Activated B cell treated with CpG ODN at 0.5 μM for 24 hours (primary cell): ENCODE results near the gene CLCF1. TPM values are rescaled to one million over a fixed set of nuclear protein-coding genes. Genes with fewer than 3 reads are reported as not detected.

Source experiments
- ATAC-seq: fragments of 200-7000 bp; cut with Tn5 transposase; one replicate; pipeline ENCODE4 v1.10.0; 2021; ENCODE audit warnings: low read depth, mild to moderate bottlenecking, moderate library complexity
- CTCF ChIA-PET: fragments of 350-600 bp; sonication (Branson Sonifier 250); formaldehyde crosslinking; loops from one replicate; lab custom pipeline; 2021; ENCODE audit warnings: antibody characterized with exemption; lab: Charles Lee
- POLR2A ChIA-PET: fragments of 350-600 bp; sonication (Branson Sonifier 250); formaldehyde crosslinking; loops from one replicate; lab custom pipeline; 2021; ENCODE audit warnings: antibody characterized with exemption; lab: Charles Lee
- DNase-seq: peaks from one replicate; pipeline ENCODE4 v3.0.0; 2022
- H3K27ac Mint-ChIP-seq: one replicate; pipeline ENCODE4 v1.8.0; 2020; ENCODE audit warnings: mixed read lengths
- H3K27me3 Mint-ChIP-seq: one replicate; pipeline ENCODE4 v1.8.0; 2021; ENCODE audit warnings: mixed read lengths
- H3K36me3 Mint-ChIP-seq: one replicate; pipeline ENCODE4 v1.8.0; 2021; ENCODE audit warnings: low read depth, mixed read lengths
- H3K4me1 Mint-ChIP-seq: one replicate; pipeline ENCODE4 v1.8.0; 2021; ENCODE audit warnings: mixed read lengths
- H3K4me3 Mint-ChIP-seq: one replicate; pipeline ENCODE4 v1.8.0; 2020; ENCODE audit warnings: mild to moderate bottlenecking, mixed read lengths
- H3K9me3 Mint-ChIP-seq: one replicate; pipeline ENCODE4 v1.8.0; 2020; ENCODE audit warnings: mixed read lengths
- CTCF ChIP-seq: fragments of 200-600 bp; IDR thresholded peaks from one replicate; pipeline ENCODE4 v1.8.0; 2022; ENCODE audit warnings: antibody characterized with exemption, mild to moderate bottlenecking
- intact Hi-C: fragments of 100-400 bp; cut with micrococcal nuclease; formaldehyde crosslinking; loops from one replicate; pipeline ENCODE4 v1.15.1; 2024
- total RNA-seq: library from RNA; stranded (reverse); gene quantifications from 2 replicates; pipeline ENCODE4 v1.2.3, GENCODE V29; 2022

Gene CLCF1
- total RNA-seq, 1 donor from 2014 or later = 30.7 TPM

- CTCF ChIA-PET = interaction anchor here (1.0 to 3.1 kb wide), 4 partner anchors 37 to 68 kb away, joined by 3 to 21 read pairs (median 4); no protein-coding TSS in a partner anchor
- no peaks in the 10 kb centered on the region for H3K9me3 Mint-ChIP-seq
- no peak for TF ChIP-seq CTCF
- ATAC-seq = no peak
- H3K4me1 Mint-ChIP-seq = peaks cover 22% of the 10 kb centered on the region
- no peak overlapping the region for H3K4me3 Mint-ChIP-seq
- peaks cover 4% of the 10 kb centered on the region for H3K36me3 Mint-ChIP-seq
- DNase-seq = no peak
- intact Hi-C loops = no loop called here
- POLR2A ChIA-PET = interaction anchor here (0.6 to 5.1 kb wide), 4 partner anchors 25 to 56 kb away, joined by 3 to 85 read pairs (median 10); partner anchors contain the start of genes ANKRD13D and GRK2
- H3K27me3 Mint-ChIP-seq = no peaks in the 10 kb centered on the region
- H3K27ac Mint-ChIP-seq = no peak overlapping the region
Measured at GRCh38 chr11:67314218-67314617, 59.2 kb downstream of the CLCF1 start.

Other genes starting within 250 kb of the CLCF1 start
- 159 and 175 TPM in 2 replicates for gene GRK2, start 107.1 kb downstream of the CLCF1 start, total RNA-seq
- gene ANKRD13D, start 84.3 kb downstream of the CLCF1 start, total RNA-seq = 97.2 and 116 TPM in 2 replicates
- 5.1 and 7.7 TPM in 2 replicates for gene SSH3, start 70.1 kb downstream of the CLCF1 start, total RNA-seq
- 166 and 169 TPM in 2 replicates for gene POLD4, start 20.1 kb downstream of the CLCF1 start, total RNA-seq
- 30.4 and 35.2 TPM in 2 replicates for gene RAD9A, start 18.4 kb upstream of the CLCF1 start, total RNA-seq
- gene PPP1CA, start 28.3 kb upstream of the CLCF1 start, total RNA-seq = 349 and 354 TPM in 2 replicates
- gene TBC1D10C, start 30.5 kb upstream of the CLCF1 start, total RNA-seq = 158 and 163 TPM in 2 replicates
- 5.7 and 6.3 TPM in 2 replicates for gene CARNS1, start 42.1 kb upstream of the CLCF1 start, total RNA-seq
- gene RPS6KB2, start 54.9 kb upstream of the CLCF1 start, total RNA-seq = 66.9 and 74.5 TPM in 2 replicates
- gene PTPRCAP, start 64.1 kb upstream of the CLCF1 start, total RNA-seq = 328 and 347 TPM in 2 replicates
- gene CORO1B, start 69.9 kb upstream of the CLCF1 start, total RNA-seq = 34.0 and 39.7 TPM in 2 replicates
- gene GPR152, start 79.1 kb upstream of the CLCF1 start, total RNA-seq = not detected in 2 replicates
- 2.1 and 3.0 TPM in 2 replicates for gene CABP4, start 81.8 kb upstream of the CLCF1 start, total RNA-seq
- 76.0 and 83.5 TPM in 2 replicates for gene TMEM134, start 95.7 kb upstream of the CLCF1 start, total RNA-seq
- gene AIP, start 109.4 kb upstream of the CLCF1 start, total RNA-seq = 108 and 114 TPM in 2 replicates
- 103 and 111 TPM in 2 replicates for gene PITPNM1, start 131.8 kb upstream of the CLCF1 start, total RNA-seq
- 67.1 and 68.5 TPM in 2 replicates for gene CDK2AP2, start 134.6 kb upstream of the CLCF1 start, total RNA-seq
- gene CABP2, start 149.8 kb upstream of the CLCF1 start, total RNA-seq = not detected in 2 replicates
- gene GSTP1, start 210.2 kb upstream of the CLCF1 start, total RNA-seq = 331 and 362 TPM in 2 replicates
- 207 and 221 TPM in 2 replicates for gene NDUFV1, start 233.3 kb upstream of the CLCF1 start, total RNA-seq